ENCODE measurements around the gene EFCAB5.

GRCh38 chr17:30101686-30102390 is 160.4 kb downstream of the EFCAB5 start:
- no peak for TF ChIP-seq EZH2 (IDR thresholded peaks at IDR 0.05; ENCODE audit: borderline replicate concordance, insufficient read depth, low read depth, low read length, poor library complexity, severe bottlenecking)
- no peak for TF ChIP-seq CTCF (IDR thresholded peaks at IDR 0.05)
